GM10847 (cell line): ENCODE measurements around the gene MYRFL.

Experiments
- POLR2A ChIP-seq: IDR thresholded peaks from 2 replicates; pipeline ENCODE4 v1.6.1; 2011; ENCODE audit not compliant: insufficient read length; ENCODE audit errors: extremely low read depth

The MYRFL gene

DNA sequence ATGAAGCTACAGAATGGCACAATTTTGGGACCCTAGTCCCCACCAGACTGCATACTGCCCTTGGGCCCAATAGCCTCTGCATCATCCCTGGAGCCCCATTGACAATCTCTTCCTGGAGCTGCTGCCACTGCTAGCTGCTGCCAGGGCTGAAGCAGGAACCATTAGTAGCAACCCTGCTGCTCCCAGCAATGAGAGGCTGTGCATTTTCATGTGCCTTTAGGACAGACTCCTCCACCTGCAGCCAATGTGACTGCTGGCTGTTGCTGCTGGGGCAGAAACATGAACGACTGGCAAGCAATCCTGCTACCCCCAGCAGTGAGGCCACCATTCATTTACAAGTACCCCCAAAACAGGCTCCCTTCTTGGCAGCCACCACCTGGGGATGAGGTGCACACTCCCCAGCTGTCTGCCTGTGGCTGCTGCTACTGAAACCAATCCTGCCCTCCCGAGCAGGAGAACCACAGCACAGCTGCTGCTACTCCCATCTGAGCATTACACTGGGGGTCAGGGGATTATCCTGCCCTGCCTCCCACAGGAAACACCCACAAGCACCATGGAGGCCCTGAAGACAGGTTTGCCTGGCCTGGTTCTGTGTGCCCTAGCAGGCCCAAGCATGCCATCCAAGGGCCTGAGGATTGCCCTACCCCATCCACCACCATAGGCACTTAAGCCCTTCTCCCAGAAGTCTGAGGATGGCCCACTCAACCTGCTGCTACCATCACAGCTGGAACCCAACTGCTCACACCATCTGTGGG is 181.0 kb downstream of the MYRFL start:
- TF ChIP-seq POLR2A, result no peak

DNA sequence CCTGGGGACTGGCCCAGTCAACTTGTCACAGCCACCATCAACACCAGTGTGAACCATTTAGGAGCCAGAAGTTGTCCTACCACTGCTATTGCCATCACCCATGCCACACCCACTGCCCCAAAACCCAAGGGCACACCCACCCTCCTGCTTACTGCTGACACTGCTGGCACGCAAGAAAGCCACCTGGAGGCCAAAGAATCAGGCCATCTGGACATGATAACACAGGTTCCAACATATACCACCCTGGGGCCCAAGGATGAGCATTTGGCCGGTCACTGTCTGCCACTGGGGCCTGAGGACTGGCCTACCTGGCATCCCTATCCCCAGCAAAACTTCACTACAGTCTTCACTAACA is 181.6 kb downstream of the MYRFL start:
- TF ChIP-seq POLR2A, result no peak

DNA sequence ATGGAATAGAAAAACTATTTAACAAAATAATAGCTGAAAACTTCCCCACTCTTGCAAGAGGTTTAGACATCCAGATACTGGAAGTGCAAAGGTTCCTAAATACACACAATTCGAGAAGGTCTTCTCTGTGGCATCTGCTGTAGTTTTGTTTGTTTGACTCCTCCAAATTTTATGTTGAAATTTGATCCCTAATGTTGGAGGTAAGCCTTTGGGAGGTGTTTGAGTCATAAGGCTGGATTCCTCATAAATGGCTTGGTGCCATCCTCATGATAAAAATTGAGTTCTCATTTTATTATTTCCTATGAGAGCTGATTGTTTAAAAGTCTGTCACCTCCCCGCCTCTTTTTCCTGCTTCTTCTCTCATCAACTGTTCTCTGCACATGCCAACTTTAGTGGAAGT is 182.7 kb downstream of the MYRFL start:
- no peak for TF ChIP-seq POLR2A
